Endothelial cell of umbilical vein (primary cell): Measurements from ENCODE around the gene FRMD6. TPM values are rescaled to one million over a fixed set of nuclear protein-coding genes. Genes with fewer than 3 reads are reported as not detected.

Experiments used
- BruUV-seq: library from RNA; stranded (reverse); fragments of 400-500 nt; replicated peaks from 2 replicates; lab custom pipeline; 2021; lab: Mats Ljungman, UMichigan
- CTCF ChIA-PET: fragments of 300-600, 350-600 bp; sonication (Branson Sonifier 250); formaldehyde crosslinking; loops from one replicate; lab custom pipeline; 2021; ENCODE audit warnings: antibody characterized with exemption, inconsistent platforms; lab: Charles Lee
- POLR2A ChIA-PET: fragments of 300-600, 350-600 bp; sonication (Branson Sonifier 250); formaldehyde crosslinking; loops from one replicate; lab custom pipeline; 2021; ENCODE audit warnings: antibody characterized with exemption, inconsistent platforms; lab: Charles Lee
- DNase-seq: peaks from one replicate; pipeline ENCODE4 v3.0.0-alpha.2; 2011; ENCODE audit warnings: low read depth, low spot score
- FAIRE-seq: peaks from 2 replicates; lab custom pipeline; 2011; peaks lifted over from hg19 to GRCh38; lab: Jason Lieb, UNC
- H2AFZ ChIP-seq: 2 replicates; pipeline ENCODE4 v1.6.0; 2012; ENCODE audit warnings: low read depth, low read length, control low read depth, inconsistent platforms
- H3K27ac ChIP-seq: 2 replicates; pipeline ENCODE4 v1.5.1; 2011; ENCODE audit warnings: low read depth, mild to moderate bottlenecking, control low read depth, low read length, moderate library complexity; ENCODE audit not compliant: insufficient read depth
- H3K27me3 ChIP-seq, 2 experiments: 2 replicates each; pipeline versions ENCODE4 v1.6.0 to v1.6.1; 2011; ENCODE audit warnings: low read length in 2 of 2, mixed read lengths in 1 of 2; ENCODE audit not compliant: control insufficient read depth in 2 of 2, insufficient read depth in 2 of 2
- H3K36me3 ChIP-seq, 2 experiments: 2 replicates in 1 of 2; 3 replicates in 1 of 2; pipeline ENCODE4 v1.5.1; 2011; ENCODE audit warnings: low read length in 2 of 2, mild to moderate bottlenecking in 1 of 2, moderate library complexity in 1 of 2; ENCODE audit not compliant: control insufficient read depth in 2 of 2, insufficient read depth in 2 of 2; ENCODE audit errors: extremely low read depth in 1 of 2
- H3K4me1 ChIP-seq: 3 replicates; pipeline ENCODE4 v1.5.1; 2011; ENCODE audit warnings: mild to moderate bottlenecking, low read length; ENCODE audit not compliant: control insufficient read depth, insufficient read depth; ENCODE audit errors: extremely low read depth
- H3K4me2 ChIP-seq: 2 replicates; pipeline ENCODE4 v1.6.1; 2011; ENCODE audit warnings: low read length, control low read depth, mixed read lengths; ENCODE audit not compliant: insufficient read depth
- H3K4me3 ChIP-seq, 3 experiments: fragments of 200-600 bp in 1 of 3; sonication (generic), shearing (Covaris generic) in 1 of 3; replicated peaks in 1 of 3; 2 replicates each; pipeline ENCODE4 v1.5.1; 2011 to 2016; ENCODE audit warnings: control low read depth in 3 of 3, low read length in 3 of 3, mild to moderate bottlenecking in 2 of 3, inconsistent platforms in 1 of 3, low read depth in 1 of 3, moderate library complexity in 1 of 3; ENCODE audit not compliant: insufficient read depth in 1 of 3
- H3K79me2 ChIP-seq: 2 replicates; pipeline ENCODE4 v1.6.0; 2012; ENCODE audit warnings: low read length, inconsistent platforms; ENCODE audit not compliant: control insufficient read depth, insufficient read depth
- H3K9ac ChIP-seq: replicated peaks from 2 replicates; pipeline ENCODE3; 2011; ENCODE audit warnings: low read length, control low read depth; ENCODE audit not compliant: insufficient read depth; ENCODE audit errors: extremely low read depth
- H3K9me1 ChIP-seq: replicated peaks from 3 replicates; pipeline ENCODE4 v1.6.0; 2011; ENCODE audit warnings: mild to moderate bottlenecking, low read length; ENCODE audit not compliant: control insufficient read depth, insufficient read depth; ENCODE audit errors: extremely low read depth
- H3K9me3 ChIP-seq: replicated peaks from 2 replicates; pipeline ENCODE4 v1.5.1; 2012; ENCODE audit warnings: low read length, inconsistent platforms; ENCODE audit not compliant: control insufficient read depth, insufficient read depth
- H4K20me1 ChIP-seq: replicated peaks from 2 replicates; pipeline ENCODE3; 2011; ENCODE audit warnings: mild to moderate bottlenecking, low read length; ENCODE audit not compliant: control insufficient read depth, insufficient read depth; ENCODE audit errors: extremely low read depth
- FOS ChIP-seq: IDR thresholded peaks from 2 replicates; pipeline ENCODE4 v1.6.1; 2011; ENCODE audit warnings: mild to moderate bottlenecking, low read length, moderate library complexity, borderline replicate concordance; ENCODE audit not compliant: insufficient read depth
- GATA2 ChIP-seq: IDR thresholded peaks from 2 replicates; pipeline ENCODE4 v1.7.0; 2011; ENCODE audit warnings: low read depth, mild to moderate bottlenecking, moderate library complexity, mixed read lengths, low read length; ENCODE audit not compliant: insufficient read length, insufficient read depth
- JUN ChIP-seq: IDR thresholded peaks from 2 replicates; pipeline ENCODE4 v1.6.1; 2011; ENCODE audit warnings: borderline replicate concordance, low read depth; ENCODE audit not compliant: insufficient read length, insufficient read depth
- MYC ChIP-seq: IDR thresholded peaks from one replicate; pipeline ENCODE4 v1.6.1; 2011; ENCODE audit warnings: mild to moderate bottlenecking, low read depth, low read length
- POLR2A ChIP-seq: IDR thresholded peaks from 2 replicates; pipeline ENCODE4 v1.6.1; 2012; ENCODE audit warnings: low read depth, mild to moderate bottlenecking, control low read depth, low read length
- dilution Hi-C: fragments of 300-500 bp; cut with MboI; formaldehyde crosslinking; loops from one replicate; pipeline ENCODE4 v1.15.0; 2019; ENCODE audit warnings: low sequenced_read_pairs; ENCODE audit not compliant: extremely low pct_ligation_motif_present
- intact Hi-C: fragments of 100-400 bp; cut with micrococcal nuclease; formaldehyde crosslinking; loops from one replicate; pipeline ENCODE4 v1.10.0; 2022
- polyA plus RNA-seq, 4 experiments: library from polyadenylated mRNA; depleted of rRNA in 3 of 4; stranded (reverse) in 3 of 4; unstranded in 1 of 4; fragments of >200 nt; gene quantifications; 2 replicates each; pipeline versions ENCODE4 v1.2.1 to v1.2.3, GENCODE V29; 2011 to 2012; ENCODE audit warnings: missing spikeins in 1 of 4
- total RNA-seq: library from RNA; stranded (reverse); gene quantifications from 2 replicates; pipeline ENCODE4 v1.2.3, GENCODE V29; 2021
- TF ChIP-seq, protein P1 (sequence below): IDR thresholded peaks from 2 replicates; pipeline ENCODE4 v1.6.1; 2011; ENCODE audit not compliant: insufficient read depth, insufficient read length
- TF ChIP-seq, protein P2 (sequence below), 2 donors: IDR thresholded peaks; 1 replicate in 1 of 2; 2 replicates in 1 of 2; pipeline ENCODE4 v1.5.1; 2011; ENCODE audit warnings: low read length in 2 of 2, mild to moderate bottlenecking in 2 of 2, moderate library complexity in 2 of 2, control low read depth in 1 of 2, inconsistent platforms in 1 of 2, low read depth in 1 of 2; ENCODE audit not compliant: insufficient read depth in 1 of 2; ENCODE audit errors: extremely low read depth in 1 of 2

Gene FRMD6
- total and polyA plus RNA-seq, 2 donors (not counting 3 experiments of a cell fraction or from before 2014, with no cell fraction given), result 69.0 to 97.1 TPM

DNA sequence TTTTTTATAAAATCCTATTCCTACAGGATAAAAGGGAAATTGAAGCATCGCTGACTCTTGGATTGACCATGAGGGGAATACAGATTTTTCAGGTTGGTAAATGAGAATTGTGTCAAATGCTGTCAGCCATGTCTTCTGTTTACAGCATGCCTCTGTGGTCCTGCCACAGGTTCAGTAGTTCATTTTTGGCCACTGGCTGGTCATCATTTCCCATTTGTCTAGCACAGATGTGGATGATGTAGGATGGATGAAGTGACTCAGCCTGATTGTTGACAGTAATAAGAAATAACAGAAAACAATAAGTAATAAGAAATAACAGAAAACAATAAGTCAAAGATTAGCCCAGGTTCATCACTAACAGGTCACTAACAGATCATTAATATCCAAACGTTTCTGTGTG, 59.8 kb downstream of the FRMD6 start:
- H3K4me3 ChIP-seq, result no peak overlapping the region
- H3K9me1 ChIP-seq, result no peaks in the 10 kb centered on the region
- H3K9ac ChIP-seq, result no peak overlapping the region
- no peak overlapping the region for H3K27ac ChIP-seq
- no peak overlapping the region for H3K4me2 ChIP-seq
- DNase-seq, result no peak
- H3K27me3 ChIP-seq, result no peaks in the 10 kb centered on the region
- intact Hi-C loops (no loop called here), dilution Hi-C loops (no loop called here)
- no peaks in the 10 kb centered on the region for H3K79me2 ChIP-seq
- POLR2A ChIA-PET, result no interaction called here
- no TSS peak for BruUV-seq
- peaks cover 2% of the 10 kb centered on the region for H3K4me1 ChIP-seq
- no peak for FAIRE-seq
- H3K9me3 ChIP-seq, result no peaks in the 10 kb centered on the region
- peaks cover 34 to 51% of the 10 kb centered on the region in 2 experiments for H3K36me3 ChIP-seq
- H4K20me1 ChIP-seq, result no peaks in the 10 kb centered on the region
- CTCF ChIA-PET, result no interaction called here
- no peak overlapping the region for H2AFZ ChIP-seq
- no peak for TF ChIP-seq GATA2

DNA sequence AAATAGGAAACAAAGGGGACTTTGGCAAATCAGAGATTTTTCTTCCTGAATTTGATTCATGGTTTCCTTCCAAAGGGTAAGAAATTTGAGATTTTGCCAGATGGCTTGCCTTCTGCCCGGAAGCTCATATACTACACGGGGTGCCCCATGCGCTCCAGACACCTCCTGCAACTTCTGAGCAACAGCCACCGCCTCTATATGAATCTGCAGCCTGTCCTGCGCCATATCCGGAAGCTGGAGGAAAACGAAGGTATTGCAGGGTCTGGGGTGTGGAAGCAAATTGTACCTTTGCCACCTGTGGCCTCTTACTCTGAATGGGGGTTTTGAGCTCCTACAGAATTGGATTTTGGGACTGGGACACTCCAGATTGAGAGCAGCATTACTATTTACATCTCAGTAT, 63.5 kb downstream of the FRMD6 start:
- Histone ChIP-seq H3K4me3 (no peak overlapping the region), H3K9ac (no peak overlapping the region), H3K9me1 (no peaks in the 10 kb centered on the region), H3K9me3 (no peaks in the 10 kb centered on the region), H3K36me3 (peaks cover 33 to 55% of the 10 kb centered on the region in 2 experiments), H3K27me3 (no peaks in the 10 kb centered on the region), H3K4me2 (no peak overlapping the region), H2AFZ (no peak overlapping the region), H3K4me1 (peaks cover 2% of the 10 kb centered on the region), H3K27ac (no peak overlapping the region), H4K20me1 (no peaks in the 10 kb centered on the region), H3K79me2 (no peaks in the 10 kb centered on the region)
- no peak for DNase-seq
- TF ChIP-seq GATA2 (no peak), POLR2A (no peak), JUN (no peak), MYC (no peak), FOS (no peak)
- TF ChIP-seq, protein P1, sequence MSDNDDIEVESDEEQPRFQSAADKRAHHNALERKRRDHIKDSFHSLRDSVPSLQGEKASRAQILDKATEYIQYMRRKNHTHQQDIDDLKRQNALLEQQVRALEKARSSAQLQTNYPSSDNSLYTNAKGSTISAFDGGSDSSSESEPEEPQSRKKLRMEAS, result no peak
- TF ChIP-seq, protein P2, sequence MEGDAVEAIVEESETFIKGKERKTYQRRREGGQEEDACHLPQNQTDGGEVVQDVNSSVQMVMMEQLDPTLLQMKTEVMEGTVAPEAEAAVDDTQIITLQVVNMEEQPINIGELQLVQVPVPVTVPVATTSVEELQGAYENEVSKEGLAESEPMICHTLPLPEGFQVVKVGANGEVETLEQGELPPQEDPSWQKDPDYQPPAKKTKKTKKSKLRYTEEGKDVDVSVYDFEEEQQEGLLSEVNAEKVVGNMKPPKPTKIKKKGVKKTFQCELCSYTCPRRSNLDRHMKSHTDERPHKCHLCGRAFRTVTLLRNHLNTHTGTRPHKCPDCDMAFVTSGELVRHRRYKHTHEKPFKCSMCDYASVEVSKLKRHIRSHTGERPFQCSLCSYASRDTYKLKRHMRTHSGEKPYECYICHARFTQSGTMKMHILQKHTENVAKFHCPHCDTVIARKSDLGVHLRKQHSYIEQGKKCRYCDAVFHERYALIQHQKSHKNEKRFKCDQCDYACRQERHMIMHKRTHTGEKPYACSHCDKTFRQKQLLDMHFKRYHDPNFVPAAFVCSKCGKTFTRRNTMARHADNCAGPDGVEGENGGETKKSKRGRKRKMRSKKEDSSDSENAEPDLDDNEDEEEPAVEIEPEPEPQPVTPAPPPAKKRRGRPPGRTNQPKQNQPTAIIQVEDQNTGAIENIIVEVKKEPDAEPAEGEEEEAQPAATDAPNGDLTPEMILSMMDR (IDR thresholded peaks at IDR 0.05; ENCODE audit: extremely low read depth in 1 of 2, insufficient read depth in 1 of 2, low read depth in 1 of 2, low read length in 2 of 2), result no peak
- intact Hi-C loops (loop anchor here (5.0 kb wide), 1 partner anchor 433 kb away; no protein-coding TSS in a partner anchor), dilution Hi-C loops (no loop called here)
- ChIA-PET POLR2A (no interaction called here), CTCF (interaction anchor here (1.3 to 1.6 kb wide), 2 partner anchors 10 to 432 kb away, joined by 3 to 4 read pairs; no protein-coding TSS in a partner anchor)
- no peak for FAIRE-seq
- BruUV-seq, result no TSS peak
